C4-2B (cell line): ENCODE data around the gene GNAT2.
"Not testable (repeated sequence)": the region's sequence is repeated elsewhere in the genome, so short reads cannot be mapped to it uniquely, and the experiment has no call there.

Source experiments
- CTCF ChIP-seq: fragments of 450-650 bp; conservative IDR thresholded peaks from 2 replicates; pipeline ENCODE4 v1.5.1; 2017; ENCODE audit warnings: mild to moderate bottlenecking
- ZFX ChIP-seq: fragments of 450-650 bp; IDR thresholded peaks from 2 replicates; pipeline ENCODE4 v1.6.1; 2017

GRCh38 chr1:109660691-109661026, 41.2 kb upstream of the GNAT2 start:
- TF ChIP-seq CTCF, ZFX: not testable (repeated sequence)
